HG02759 (cell line): ENCODE measurements around the gene CCDC157.
A peak's percentile ranks its signal among the peaks of the same experiment; 100 is the strongest.
"Not testable (repeated sequence)": the region's sequence is repeated elsewhere in the genome, so short reads cannot be mapped to it uniquely, and the experiment has no call there.

Source experiments
- ATAC-seq: cut with Tn5 transposase; IDR thresholded peaks from one replicate; pipeline ENCODE4 v1.9.1; 2021; ENCODE audit warnings: mild to moderate bottlenecking, moderate library complexity; ENCODE audit not compliant: unreplicated experiment

CCDC157 gene

DNA sequence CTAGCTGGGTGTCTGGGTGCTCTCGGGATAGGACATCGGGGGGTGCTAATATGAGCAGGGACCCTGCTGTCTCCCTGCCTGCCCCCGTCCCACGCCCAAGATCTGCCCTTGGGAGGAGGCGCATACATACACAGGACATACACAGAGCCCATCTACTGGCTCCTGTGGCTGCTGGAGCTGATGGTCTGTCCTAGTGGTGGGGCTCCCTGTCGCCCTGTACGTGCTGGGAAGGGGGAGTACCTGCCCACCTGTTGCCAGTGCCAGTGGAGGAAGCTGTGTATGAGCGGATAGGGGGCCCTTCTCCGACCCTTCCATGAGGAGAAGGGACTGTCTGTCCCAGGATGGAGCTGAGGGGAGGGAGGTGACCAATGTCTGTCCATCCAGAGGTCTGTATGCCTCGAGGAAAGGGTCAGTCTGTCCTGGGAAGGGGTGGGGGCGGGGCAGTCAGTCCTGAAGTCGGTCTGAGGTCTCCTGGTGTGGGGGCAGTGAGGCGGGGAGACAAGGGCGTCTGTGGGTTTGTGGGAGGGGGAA, 31.0 kb upstream of the CCDC157 start:
- ATAC-seq, result no peak

DNA sequence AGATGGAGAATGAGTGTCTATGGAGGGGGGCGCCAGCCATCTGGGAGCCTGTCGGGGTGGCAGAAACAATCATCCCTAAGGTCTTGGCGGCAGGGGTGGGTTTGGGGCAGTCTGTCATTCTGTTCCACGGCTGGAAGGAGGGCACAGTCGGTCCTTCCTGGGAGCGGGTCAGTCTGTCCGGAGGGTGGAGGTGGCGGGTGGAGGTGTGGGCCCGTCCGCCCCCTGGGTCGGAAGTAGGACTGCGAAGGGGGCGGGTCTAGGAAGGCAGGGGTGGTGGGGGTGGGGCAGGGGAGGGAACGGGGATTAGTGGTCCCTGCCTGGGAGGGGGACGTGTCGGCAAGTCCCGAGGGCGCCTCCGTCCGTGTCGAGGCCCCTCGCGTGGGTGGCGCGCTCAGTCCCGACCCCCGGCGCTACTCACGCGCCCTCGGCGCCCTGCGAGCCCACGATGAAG, 30.5 kb upstream of the CCDC157 start:
- ATAC-seq, result peak; percentile 30

DNA sequence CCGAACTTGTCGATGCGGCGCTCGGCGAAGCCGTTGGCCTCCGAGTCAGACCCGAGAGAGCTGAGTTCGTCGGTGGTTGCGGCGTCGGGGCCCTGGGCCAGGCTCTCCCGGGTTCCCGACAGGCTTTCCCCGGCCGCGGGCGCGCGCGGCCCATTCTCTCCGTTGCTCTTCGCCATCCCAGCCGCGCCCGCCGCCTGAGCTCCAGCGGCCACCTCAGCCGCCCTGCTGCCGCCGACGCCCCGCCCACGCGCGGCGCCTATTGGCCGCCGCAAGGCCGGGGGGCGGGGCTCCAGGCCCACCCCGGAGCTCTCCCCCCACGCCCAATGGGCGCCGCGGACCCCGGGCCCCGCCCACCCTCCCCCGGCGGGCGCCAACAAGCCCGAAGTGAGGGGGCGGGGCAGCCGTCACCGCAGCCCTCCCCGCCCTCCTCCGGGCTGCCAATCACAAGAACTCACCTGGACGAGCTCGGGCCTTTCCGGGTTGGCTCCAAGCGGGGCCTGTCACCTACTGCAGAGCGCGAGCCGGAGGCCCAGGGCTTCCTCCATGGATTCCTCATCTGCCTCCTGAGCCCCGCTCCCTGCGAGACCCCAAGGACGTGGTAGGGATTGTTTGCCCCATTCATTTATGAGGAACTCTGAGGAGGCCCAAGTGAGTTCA, 30.0 kb upstream of the CCDC157 start, which contains the start of gene TBC1D10A:
Gene TBC1D10A, minus strand, starts transcription at position 236 of the 657 bp plus-strand sequence. Its CDS starts 60 bp downstream, at position 176.
- ATAC-seq, result peak; percentile 88

GRCh38 chr22:30327864-30328345, 28.9 kb upstream of the CCDC157 start:
- ATAC-seq, result no peak

DNA sequence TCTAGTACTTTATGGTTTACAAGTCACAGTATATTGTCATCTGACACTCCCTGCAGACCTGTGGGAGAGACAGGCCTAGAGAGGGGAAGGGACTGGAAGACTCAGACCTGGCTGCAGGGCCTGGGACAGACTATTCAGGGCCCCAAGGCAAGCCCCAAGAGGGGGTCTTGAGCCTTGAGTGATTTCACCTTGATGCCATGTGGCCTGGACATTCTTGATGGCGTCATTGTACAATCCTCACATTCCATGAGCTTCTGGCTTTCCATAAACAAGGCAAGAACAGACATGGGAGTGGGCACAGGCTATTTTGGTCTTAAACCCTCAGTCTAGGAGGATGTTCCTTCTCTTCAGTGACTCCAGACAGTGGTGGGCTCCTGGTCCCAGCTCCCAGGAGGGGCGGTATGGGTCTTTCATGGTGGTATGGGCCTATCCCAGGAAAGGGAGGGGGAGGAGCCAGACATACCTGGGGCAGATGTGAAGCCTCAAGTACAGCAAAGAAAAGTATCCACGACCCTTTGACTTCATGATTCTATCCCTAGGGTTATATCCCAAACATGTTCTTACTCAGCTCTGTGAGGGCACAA, 28.2 kb upstream of the CCDC157 start:
- no peak for ATAC-seq

- ATAC-seq, result no peak
Observed at GRCh38 chr22:30332551-30332950, 24.3 kb upstream of the CCDC157 start.

DNA sequence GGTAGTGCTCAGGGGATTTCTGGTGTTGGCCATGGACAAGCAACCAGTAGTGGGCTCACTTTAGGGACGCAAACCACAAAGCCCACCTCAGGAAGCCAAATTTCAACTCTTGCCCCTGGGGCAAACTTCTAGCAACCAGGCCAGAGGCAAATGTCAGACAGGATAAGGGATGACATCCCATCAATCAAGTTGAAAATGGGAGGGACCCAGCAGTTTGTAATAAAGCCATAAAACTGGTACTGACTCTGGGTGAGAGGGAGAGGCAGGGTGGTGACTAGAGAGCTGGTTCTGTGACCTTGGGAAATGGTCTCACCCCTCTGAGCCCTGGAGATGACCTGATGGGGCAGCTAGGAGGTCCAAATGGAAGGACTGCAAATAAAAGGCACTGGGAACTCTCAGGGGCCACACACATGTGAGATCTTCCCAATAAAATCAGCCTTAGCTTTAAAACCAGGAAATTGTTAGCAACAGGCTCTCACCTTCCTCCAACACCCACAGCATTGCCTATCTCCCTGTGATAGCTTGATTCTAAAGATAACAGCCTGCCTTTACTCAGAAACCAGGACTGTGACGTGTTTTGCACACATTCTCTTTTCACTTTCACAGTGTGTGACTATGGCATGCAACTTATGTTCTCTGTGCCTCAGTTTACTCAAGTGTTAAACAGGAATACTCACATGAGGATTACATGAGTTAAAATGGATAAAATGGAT, 23.7 kb upstream of the CCDC157 start:
- no peak for ATAC-seq

DNA sequence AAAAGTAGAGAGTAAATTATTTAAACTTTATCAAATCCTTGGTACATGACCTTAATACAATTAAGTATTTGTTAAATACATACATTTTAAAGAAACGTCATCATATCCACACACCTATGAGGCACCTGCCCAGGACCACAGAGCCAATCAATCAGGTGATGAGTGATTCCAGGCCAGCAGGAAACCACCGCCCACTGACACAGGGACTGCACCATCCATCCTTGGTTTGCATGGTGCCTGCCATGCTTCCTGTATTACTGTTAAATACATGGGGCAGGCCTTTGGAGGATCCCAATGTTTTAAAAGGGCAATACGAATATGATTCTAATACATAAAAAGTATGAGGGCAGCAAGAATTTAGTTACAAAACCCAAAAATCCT, 23.1 kb upstream of the CCDC157 start:
- ATAC-seq, result no peak

DNA sequence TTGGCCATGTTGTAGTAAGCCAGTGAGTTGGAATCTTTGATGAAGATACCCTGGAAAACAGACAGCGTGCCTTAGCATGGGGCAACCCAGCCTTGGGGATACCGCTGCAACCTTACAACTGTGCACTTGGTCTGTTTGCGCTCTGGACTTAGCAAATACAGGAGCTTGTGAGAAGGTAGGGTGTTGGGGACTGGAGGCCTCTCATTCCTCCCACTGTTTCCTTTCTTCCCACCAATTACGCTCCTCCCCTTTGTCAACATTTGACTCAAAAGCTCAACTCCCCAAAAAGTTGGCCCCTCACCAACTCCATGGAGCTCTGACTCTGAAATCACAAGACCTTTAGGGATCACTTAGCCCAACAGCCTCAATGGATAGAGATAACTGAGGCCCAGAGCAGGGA, 22.2 kb upstream of the CCDC157 start:
- no peak for ATAC-seq

- ATAC-seq, result no peak
Observed at GRCh38 chr22:30335236-30335635, 21.6 kb upstream of the CCDC157 start.

- ATAC-seq, result no peak
Observed at GRCh38 chr22:30336752-30337460, 19.9 kb upstream of the CCDC157 start.

DNA sequence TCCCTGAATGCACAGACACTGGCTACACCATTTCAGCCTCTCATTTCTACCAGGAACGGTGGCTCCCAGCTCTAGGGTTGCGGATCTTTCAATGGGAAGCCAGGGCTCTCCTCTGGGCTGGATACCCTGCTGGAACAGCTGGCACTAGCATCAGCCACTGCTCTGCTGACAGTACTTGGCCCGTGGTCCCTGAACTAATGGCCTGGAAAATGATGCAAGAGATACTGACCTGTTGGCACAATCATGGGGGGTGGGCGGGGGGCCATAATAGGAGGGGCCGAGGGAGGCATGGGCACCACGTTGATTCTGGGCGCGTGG, 19.4 kb upstream of the CCDC157 start:
- no peak for ATAC-seq

- ATAC-seq, result not testable (repeated sequence)
Observed at GRCh38 chr22:30338341-30338740, 18.5 kb upstream of the CCDC157 start.

DNA sequence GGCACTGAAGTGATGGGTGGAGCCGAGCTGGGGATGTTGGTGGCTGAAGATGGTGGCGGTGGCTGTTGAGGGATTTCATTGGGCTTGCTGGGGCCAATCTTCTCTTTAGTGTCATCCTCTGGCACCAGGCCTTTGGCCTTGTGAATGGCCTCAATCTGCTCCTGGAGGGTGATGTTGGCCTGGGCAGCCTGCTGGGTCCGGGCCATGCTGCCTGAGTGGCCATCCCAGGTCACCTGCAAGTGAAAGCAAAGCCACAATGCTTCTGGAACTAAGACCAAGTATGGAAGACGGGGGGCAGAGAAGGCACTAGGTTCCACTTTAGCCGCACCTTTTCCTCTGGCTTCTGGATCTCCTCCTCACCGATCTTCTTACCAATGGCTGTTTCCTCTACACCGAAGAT, 18.0 kb upstream of the CCDC157 start:
- ATAC-seq, result no peak

- no peak for ATAC-seq
Observed at GRCh38 chr22:30340911-30341685, 15.7 kb upstream of the CCDC157 start.

- no peak for ATAC-seq
Observed at GRCh38 chr22:30344447-30345200, 12.2 kb upstream of the CCDC157 start.

- no peak for ATAC-seq
Observed at GRCh38 chr22:30347255-30347892, 9.4 kb upstream of the CCDC157 start.

- no peak for ATAC-seq
Observed at GRCh38 chr22:30348404-30348803, 8.4 kb upstream of the CCDC157 start.

- ATAC-seq, result no peak
Observed at GRCh38 chr22:30348809-30349208, 8.0 kb upstream of the CCDC157 start.
